LoVo (cell line): Measurements from ENCODE around the gene KIF3B.
"Not testable (repeated sequence)": the region's sequence is repeated elsewhere in the genome, so short reads cannot be mapped to it uniquely, and the experiment has no call there.

Source experiments
- DNase-seq: peaks from one replicate; pipeline ENCODE4 v3.0.0-alpha.2; 2016; ENCODE audit warnings: low spot score

Gene KIF3B

GRCh38 chr20:32330555-32330897, 53.1 kb downstream of the KIF3B start:
- no peak for DNase-seq

- no peak for DNase-seq
These were observed 55.2 kb downstream of the KIF3B start for GRCh38 chr20:32332614-32333013.

DNA sequence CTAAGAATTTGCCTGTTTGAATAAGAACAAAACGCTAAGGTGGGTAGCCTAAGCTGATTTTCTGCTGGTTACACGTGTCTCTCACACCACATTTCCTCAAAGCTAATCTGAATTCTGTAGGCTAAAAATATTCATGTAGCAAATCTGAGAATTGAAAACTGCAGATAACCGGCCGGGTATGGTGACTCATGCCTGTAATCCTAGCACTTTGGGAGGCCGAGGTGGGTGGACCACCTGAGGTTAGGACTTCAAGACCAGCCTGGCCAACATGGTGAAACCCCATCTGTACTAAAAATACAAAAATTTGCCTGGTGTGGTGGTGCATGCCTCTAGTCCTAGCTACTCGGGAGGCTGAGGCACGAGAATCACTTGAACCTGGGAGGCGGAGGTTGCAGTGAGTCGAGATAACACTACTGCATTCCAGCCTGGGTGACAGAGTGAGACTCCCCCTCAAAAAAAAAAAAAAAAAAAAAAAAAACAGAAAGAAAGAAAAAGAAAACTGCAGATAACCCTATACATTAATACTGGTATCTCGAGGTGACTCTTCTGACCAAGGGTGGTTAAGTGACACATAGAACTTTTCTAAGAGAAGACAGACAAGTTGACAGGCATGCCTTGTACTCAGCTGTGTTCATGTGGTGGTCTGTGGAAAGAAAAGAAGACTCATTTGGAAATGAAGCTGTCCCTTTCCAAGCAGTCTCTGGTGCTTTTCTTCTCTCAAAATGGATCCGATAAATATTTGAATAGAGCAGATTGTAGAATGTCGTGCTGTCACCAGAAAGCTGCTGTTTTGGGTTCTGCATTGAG, 55.9 kb downstream of the KIF3B start:
- no peak for DNase-seq

- DNase-seq = no peak
These were observed 56.8 kb downstream of the KIF3B start for GRCh38 chr20:32333988-32334885.

- DNase-seq = peak; percentile 31
These were observed 59.5 kb downstream of the KIF3B start for GRCh38 chr20:32336918-32337347.

DNA sequence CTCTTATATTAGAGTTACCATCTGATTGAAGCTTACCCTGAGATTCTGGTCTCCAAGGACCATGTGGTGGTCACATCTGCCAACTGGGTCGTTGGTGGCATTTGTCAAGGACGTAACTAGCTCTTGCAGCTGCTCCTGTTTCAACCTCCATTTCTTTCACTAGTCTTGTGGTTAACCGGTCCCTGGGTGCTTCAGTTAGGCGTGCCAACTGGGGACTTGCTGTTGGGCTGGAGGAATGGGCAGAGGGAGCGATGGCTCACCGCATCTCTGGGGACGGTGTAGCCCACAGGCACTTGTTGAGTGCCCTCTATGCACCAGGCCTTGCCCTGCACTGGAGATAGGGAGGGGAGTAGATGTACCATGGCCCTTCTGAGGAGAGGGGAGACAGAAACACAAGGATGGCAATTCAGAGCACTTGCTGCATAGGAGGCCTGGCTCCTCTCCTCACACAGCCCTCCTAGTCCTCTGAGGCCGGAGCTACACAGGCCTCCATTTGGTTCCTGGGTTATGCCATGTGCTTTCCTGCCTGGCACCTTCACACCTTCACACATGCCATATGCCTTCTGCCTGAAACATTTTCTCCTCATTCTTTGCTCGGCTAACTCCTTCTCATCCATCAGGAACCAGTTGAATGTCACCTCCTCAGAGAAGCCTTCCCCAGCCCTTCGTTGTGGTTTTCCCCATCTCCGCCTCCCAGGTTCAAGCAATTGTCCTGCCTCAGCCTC, 60.6 kb downstream of the KIF3B start:
- no peak for DNase-seq

DNA sequence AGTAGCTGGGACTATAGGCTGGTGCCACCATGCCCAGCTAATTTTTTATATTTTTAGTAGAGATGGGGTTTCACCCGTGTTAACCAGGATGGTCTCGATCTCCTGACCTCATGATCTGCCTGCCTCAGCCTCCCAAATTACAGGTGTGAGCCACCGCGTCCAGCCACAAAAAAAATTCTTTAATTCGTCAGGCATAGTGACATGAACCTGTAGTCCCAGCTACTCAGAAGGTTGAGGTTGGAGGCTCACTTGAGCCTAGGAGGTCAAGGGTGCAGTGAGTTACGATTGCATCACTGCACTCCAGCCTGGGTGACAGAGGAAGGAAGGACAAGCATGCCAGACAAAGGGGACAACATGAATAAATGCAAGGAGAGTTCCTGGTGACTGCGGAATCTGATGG, 61.2 kb downstream of the KIF3B start:
- no peak for DNase-seq

- no peak for DNase-seq
These were observed 61.7 kb downstream of the KIF3B start for GRCh38 chr20:32339116-32339515.

DNA sequence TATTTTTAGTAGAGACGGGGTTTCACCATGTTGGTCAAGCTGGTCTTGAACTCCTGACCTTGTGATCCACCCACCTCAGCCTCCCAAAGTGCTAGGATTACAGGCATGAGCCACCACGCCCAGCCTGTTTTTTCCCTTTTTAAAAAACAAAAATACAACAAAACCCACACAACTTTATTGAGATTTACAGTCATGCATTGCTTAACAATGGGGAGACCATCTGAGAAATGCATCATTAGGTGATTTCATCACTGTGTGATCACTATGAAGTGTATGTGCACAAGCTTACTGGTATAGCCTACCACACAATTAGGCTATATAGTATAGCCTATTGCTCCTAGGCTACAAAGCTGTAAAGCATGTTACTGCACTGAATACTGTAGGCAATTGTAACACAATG, 63.6 kb downstream of the KIF3B start:
- not testable (repeated sequence) for DNase-seq

GRCh38 chr20:32343439-32343838, 66.0 kb downstream of the KIF3B start:
- DNase-seq = no peak

DNA sequence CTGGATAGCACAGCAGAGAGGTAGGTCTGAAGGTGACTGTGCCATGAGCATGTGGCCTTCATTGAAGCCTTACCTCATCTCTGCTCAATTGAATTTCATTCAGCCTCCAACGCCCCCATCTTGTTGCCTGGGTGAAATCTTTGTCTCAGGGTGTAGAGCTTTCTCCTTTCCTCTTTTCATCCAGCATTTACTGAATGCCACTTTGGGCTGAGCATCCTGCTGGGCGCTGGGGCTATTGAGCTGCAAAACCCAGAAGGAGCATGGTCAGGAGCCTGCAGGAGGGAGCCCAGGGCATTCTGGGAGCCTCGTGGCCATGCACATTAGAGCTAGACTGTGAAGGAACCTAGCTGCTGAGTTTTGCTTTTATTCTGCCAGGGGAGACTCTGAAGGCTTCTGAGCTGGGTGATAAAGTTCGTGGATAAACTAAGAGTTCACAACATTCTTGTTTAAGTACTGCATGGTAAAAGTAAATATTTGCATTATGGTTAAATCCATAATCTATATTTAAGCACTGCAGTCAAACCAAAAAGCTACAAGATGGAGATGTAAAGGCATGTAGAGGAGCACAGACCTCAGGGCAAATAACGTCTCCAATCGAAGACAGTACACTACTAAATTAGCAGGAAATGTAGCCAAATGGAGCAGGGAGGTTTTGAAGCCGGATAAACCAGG, 67.5 kb downstream of the KIF3B start:
- DNase-seq = no peak

GRCh38 chr20:32348207-32348606, 70.8 kb downstream of the KIF3B start:
- no peak for DNase-seq

- no peak for DNase-seq
These were observed 73.0 kb downstream of the KIF3B start for GRCh38 chr20:32350421-32350820.

GRCh38 chr20:32352121-32352720, 74.8 kb downstream of the KIF3B start:
- no peak for DNase-seq

DNA sequence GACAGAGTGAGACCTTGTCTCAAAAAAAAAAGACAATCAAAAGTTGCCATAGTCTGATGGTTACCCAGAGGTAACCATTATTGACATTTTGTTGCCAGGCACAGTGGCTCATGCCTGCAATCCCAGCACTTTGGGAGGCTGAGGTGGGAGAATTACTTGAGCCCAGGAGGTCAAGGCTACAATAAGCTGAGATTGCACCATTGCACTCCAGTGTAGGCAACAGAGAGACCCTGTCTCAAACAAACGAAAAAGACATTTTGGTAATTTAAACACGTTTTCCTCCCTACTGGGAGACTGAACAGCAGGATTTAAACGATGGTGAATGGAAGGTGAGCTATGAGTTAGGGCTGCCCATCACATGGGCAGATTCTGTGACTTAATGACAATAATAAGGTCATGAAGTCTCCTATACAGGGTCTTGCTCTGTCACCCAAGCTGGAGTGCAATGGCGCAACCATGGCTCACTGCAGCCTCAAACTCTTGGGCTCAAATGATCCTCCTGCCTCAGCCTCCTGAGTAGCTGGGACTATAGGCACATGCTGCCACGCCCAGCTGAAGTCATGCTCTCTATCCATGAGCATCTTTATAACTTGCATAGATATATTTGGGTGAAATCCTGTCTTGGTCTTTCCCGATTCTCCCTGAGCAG, 76.5 kb downstream of the KIF3B start:
- no peak for DNase-seq

- peak; percentile 42 for DNase-seq
These were observed 77.4 kb downstream of the KIF3B start for GRCh38 chr20:32354592-32355416.

GRCh38 chr20:32355417-32355841, 78.0 kb downstream of the KIF3B start:
- no peak for DNase-seq

- DNase-seq = peak; percentile 18
These were observed 78.6 kb downstream of the KIF3B start for GRCh38 chr20:32355907-32356621.

GRCh38 chr20:32356622-32357374, 79.3 kb downstream of the KIF3B start:
- no peak for DNase-seq
